Limb (tissue), 2 donors: Measurements from ENCODE around the gene CES4A.

Source experiments
- DNase-seq, 2 donors: peaks; one replicate each; pipeline ENCODE4 v3.0.0-alpha.2; 2016; ENCODE audit errors: extremely low spot score in 2 of 2

CES4A gene

DNA sequence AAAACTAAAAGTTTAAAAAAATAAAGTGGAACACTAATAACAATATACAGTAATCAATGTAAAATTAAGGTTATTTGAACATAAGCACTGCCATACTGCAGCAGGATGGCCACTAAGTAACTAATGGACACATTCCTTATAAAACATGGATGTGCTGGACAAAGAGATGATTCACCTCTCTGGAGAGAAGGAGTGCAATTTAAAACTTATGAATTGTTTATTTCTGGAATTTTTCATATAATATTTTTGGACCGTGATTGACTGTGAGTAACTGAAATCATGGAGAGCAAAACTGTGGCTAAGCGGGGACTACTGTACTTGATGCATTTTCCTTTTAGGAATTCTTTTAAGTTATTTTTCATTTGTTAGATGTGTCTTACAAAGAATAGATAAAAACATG is 62.4 kb downstream of the CES4A start:
- no peak for DNase-seq

DNA sequence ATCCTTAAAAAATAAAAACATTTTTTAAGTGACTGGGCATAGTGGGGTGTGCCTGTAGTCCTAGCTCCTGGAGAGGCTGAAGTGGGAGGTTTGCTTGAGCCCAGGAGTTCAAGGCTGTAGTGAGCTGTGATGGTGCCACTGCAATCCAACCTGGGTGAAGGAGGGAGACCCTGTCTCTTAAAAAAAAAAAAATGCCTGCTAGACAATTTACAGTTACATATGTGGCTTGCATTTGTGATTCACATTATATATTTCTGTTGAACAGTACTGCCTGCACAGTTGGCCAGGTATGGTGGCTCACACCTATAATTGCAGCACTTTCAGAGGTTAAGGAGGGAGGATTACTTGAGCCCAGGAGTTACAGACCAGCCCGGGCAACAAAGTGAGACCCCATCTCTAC is 64.0 kb downstream of the CES4A start:
- DNase-seq = no peak

DNA sequence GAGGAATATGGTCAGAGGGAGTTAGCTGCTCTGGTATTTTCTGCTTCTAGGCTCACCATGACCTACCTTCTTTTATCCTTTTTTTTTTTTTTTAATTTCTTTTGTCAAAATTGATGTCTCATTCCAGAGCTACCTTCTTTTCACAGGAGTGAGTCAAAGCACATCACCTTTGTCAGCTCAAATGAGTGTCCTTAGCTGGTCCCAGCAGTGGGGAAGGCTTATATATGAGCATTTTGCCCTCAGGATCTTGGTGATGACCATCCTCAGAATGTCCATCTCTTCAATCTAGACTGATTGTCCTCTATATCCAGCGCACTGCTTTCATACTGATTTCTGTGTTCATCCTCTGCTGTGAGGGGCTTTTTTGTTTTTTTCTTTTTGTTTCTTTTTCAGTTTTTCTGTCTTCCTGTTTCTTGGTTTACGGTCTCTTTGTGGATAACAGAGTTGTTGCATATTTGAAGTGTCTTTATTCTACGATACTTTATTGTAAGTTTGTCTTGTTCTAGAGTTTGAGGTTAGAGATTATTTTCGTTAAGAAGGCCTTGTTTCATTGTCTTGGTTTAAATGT is 65.5 kb downstream of the CES4A start:
- no peak for DNase-seq

DNA sequence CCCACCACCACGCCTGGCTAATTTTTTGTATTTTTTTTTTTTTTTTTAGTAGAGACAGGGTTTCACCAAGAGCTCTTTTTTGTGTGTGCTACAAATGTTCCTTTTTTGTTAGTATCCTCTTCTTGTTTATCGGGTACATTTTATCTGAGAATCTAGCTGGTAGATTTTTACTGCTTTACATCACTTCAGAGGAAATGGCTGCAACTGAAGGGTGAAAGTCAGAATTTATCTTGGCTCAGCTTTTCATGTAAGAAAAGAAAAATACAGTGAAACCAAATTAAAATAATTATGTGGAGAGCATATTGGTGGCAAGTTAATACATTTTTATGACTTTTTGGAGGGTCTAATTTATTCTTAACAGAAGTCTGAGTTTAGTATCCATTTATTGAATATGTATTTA is 66.5 kb downstream of the CES4A start:
- no peak for DNase-seq

DNA sequence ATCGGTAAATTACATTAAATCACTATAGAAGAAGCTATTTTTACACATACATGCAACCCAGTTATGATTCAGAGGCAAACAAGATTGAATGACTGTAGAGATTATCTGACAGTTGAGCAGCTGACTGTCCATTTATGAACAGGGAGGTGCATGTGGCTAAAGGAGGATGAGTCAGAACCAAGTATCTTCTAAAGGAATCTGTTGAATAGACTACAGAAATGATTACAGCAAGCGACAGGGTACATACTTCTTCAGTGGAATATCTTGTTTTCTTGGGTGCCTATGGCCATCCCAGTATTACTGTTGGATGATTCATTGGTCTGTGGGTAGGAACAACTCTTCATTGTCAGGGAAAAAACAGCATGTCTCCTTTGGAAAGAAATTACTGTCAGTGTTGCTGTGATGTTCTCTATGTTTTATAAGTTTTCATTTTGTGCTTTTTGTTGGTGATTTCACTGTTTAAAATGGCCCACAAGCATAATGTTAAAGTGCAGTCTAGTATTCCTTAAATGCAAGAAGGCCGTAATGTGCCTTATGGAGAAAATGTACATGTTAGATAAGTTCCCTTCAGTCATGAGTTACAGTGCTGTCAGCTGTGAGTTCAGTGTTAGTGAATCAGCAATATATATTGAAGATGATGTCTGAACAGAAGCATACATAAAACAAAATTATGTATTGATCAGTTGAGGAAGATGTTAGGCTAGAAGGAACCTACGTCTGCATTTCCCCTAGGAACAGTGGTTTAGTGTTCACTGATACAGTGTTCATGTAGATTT is 67.5 kb downstream of the CES4A start:
- DNase-seq = no peak
